ENCODE measurements around the gene NTNG2. TPM values are rescaled to one million over a fixed set of nuclear protein-coding genes. Genes with fewer than 3 reads are reported as not detected.

Gene NTNG2
- total and polyA plus RNA-seq, 2 of the 13 experiments (the other 11 are each of a cell fraction or from before 2014, with no cell fraction given), result 0.02 to 0.36 TPM

DNA sequence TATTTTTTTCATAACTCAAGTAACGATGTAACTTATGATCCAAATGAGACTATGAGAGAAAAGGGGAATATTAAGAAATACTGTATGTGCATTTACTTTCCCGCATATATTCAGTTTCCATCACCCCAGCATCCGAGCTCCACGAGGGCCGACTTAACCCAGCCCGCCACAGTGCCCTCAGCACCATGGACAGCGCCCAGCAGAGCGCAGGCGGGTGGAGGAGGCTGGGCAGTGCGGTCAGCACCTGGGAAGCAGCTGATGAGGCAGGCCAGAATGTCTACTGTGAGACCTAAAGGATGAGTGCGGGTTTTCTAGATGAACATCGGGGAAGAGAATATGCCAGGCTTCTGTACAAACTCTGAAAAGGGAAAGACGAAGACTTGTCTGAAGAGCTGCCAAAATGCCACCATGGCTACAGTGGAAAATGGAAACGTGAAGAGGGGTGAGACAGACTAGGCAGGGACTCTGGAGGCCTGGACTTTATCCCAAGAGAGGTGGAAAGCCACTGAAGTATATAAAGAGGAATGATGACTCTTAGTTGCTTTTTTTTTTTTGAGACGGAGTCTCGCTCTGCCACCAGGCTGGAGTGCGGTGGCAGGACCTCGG, 47.7 kb upstream of the NTNG2 start (continued):
- TF ChIP-seq MIXL1 (CRISPR knock-in tag; IDR thresholded peaks at IDR 0.05) (peak; percentile 98), KLF12 (CRISPR knock-in tag; IDR thresholded peaks at IDR 0.05; ENCODE audit: borderline replicate concordance) (peak; percentile 96), NPAS2 (CRISPR knock-in tag; IDR thresholded peaks at IDR 0.05; ENCODE audit: borderline replicate concordance) (no peak), ZIK1 (CRISPR knock-in tag; IDR thresholded peaks at IDR 0.05; ENCODE audit: borderline replicate concordance, low read depth) (peak; percentile 92), ZNF460 (CRISPR knock-in tag; IDR thresholded peaks at IDR 0.05; ENCODE audit: borderline replicate concordance) (no peak), ISL2 (CRISPR knock-in tag; IDR thresholded peaks at IDR 0.05) (peak; percentile 75), NFE2L2 (IDR thresholded peaks at IDR 0.05; ENCODE audit: low read length) (no peak), ZNF296 (CRISPR knock-in tag; conservative IDR thresholded peaks at IDR 0.05) (peak; percentile 97), NR2F1 (CRISPR knock-in tag; IDR thresholded peaks at IDR 0.05) (peak in 1 of 2 experiments; percentile 65; a peak in 1 of 4 replicates), EZH2 (conservative IDR thresholded peaks at IDR 0.05; ENCODE audit: low read depth, low read length) (no peak), NFRKB (IDR thresholded peaks at IDR 0.05) (no peak), BHLHE40 (IDR thresholded peaks at IDR 0.05; ENCODE audit: low read length) (no peak), ZNF747 (CRISPR knock-in tag; IDR thresholded peaks at IDR 0.05; ENCODE audit: borderline replicate concordance) (peak; percentile 92), SMAD3 (CRISPR knock-in tag; IDR thresholded peaks at IDR 0.05) (peak; percentile 99), ZBTB20 (CRISPR knock-in tag; IDR thresholded peaks at IDR 0.05; ENCODE audit: borderline replicate concordance, low read depth) (peak; percentile 98; the same call in 1 of the 2 replicates), FOXC1 (CRISPR knock-in tag; IDR thresholded peaks at IDR 0.05; ENCODE audit: borderline replicate concordance) (peak; percentile 93; the same call in 1 of the 2 replicates), ZC3H4 (CRISPR knock-in tag; IDR thresholded peaks at IDR 0.05; ENCODE audit: borderline replicate concordance) (peak; percentile 85; the same call in 1 of the 2 replicates), ZNF337 (CRISPR knock-in tag; IDR thresholded peaks at IDR 0.05; ENCODE audit: borderline replicate concordance, low read depth) (peak; percentile 52; the same call in 1 of the 2 replicates)
- TF ChIP-seq, protein P1, sequence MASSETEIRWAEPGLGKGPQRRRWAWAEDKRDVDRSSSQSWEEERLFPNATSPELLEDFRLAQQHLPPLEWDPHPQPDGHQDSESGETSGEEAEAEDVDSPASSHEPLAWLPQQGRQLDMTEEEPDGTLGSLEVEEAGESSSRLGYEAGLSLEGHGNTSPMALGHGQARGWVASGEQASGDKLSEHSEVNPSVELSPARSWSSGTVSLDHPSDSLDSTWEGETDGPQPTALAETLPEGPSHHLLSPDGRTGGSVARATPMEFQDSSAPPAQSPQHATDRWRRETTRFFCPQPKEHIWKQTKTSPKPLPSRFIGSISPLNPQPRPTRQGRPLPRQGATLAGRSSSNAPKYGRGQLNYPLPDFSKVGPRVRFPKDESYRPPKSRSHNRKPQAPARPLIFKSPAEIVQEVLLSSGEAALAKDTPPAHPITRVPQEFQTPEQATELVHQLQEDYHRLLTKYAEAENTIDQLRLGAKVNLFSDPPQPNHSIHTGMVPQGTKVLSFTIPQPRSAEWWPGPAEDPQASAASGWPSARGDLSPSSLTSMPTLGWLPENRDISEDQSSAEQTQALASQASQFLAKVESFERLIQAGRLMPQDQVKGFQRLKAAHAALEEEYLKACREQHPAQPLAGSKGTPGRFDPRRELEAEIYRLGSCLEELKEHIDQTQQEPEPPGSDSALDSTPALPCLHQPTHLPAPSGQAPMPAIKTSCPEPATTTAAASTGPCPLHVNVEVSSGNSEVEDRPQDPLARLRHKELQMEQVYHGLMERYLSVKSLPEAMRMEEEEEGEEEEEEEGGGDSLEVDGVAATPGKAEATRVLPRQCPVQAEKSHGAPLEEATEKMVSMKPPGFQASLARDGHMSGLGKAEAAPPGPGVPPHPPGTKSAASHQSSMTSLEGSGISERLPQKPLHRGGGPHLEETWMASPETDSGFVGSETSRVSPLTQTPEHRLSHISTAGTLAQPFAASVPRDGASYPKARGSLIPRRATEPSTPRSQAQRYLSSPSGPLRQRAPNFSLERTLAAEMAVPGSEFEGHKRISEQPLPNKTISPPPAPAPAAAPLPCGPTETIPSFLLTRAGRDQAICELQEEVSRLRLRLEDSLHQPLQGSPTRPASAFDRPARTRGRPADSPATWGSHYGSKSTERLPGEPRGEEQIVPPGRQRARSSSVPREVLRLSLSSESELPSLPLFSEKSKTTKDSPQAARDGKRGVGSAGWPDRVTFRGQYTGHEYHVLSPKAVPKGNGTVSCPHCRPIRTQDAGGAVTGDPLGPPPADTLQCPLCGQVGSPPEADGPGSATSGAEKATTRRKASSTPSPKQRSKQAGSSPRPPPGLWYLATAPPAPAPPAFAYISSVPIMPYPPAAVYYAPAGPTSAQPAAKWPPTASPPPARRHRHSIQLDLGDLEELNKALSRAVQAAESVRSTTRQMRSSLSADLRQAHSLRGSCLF (CRISPR knock-in tag; IDR thresholded peaks at IDR 0.05; ENCODE audit: borderline replicate concordance), result 0 out of 2 replicates have a peak, but pooled peaks have one; percentile 87
- TF ChIP-seq, protein P2, sequence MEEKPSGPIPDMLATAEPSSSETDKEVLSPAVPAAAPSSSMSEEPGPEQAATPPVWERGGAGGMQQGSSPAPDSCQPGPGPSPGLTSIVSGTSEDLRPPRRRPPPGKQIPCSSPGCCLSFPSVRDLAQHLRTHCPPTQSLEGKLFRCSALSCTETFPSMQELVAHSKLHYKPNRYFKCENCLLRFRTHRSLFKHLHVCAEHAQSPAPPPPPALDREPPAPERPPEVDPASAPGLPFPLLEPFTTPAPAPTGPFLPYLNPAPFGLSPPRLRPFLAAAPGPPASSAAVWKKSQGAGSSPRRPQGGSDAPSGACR (CRISPR knock-in tag; IDR thresholded peaks at IDR 0.05), result no peak
- TF ChIP-seq, protein P3, sequence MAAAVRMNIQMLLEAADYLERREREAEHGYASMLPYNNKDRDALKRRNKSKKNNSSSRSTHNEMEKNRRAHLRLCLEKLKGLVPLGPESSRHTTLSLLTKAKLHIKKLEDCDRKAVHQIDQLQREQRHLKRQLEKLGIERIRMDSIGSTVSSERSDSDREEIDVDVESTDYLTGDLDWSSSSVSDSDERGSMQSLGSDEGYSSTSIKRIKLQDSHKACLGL (CRISPR knock-in tag; IDR thresholded peaks at IDR 0.05), result peak; percentile 92
- TF ChIP-seq, protein P4, sequence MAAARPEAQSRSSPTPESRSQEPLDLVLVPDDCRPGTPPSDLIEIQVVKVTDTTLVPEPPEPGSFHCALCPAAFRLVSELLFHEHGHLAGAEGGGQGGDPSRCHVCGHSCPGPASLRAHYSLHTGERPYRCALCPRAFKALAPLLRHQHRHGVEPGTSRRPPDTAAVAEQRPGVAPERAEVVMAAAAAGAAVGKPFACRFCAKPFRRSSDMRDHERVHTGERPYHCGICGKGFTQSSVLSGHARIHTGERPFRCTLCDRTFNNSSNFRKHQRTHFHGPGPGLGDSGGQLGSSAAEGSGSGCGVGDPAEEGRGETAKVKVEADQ (CRISPR knock-in tag; IDR thresholded peaks at IDR 0.05; ENCODE audit: borderline replicate concordance), result peak; percentile 76; the same call in 1 of the 2 replicates

Data from HepG2 (cell line).